HG02981 (cell line): ENCODE results near the gene RBM4.
"Not testable (repeated sequence)": the region's sequence is repeated elsewhere in the genome, so short reads cannot be mapped to it uniquely, and the experiment has no call there.

Source experiments
- ATAC-seq: cut with Tn5 transposase; IDR thresholded peaks from one replicate; pipeline ENCODE4 v1.9.1; 2021; ENCODE audit warnings: mild to moderate bottlenecking, moderate library complexity; ENCODE audit not compliant: unreplicated experiment

RBM4 gene

GRCh38 chr11:66638177-66639065 is at the start of gene RBM4:
RBM4 (plus strand) TSS chr11:66638703; CDS start chr11:66639712, 1,009 bp downstream.
- ATAC-seq = peak; percentile 96

- not testable (repeated sequence) for ATAC-seq
Observed at GRCh38 chr11:66589315-66589714, 49.2 kb upstream of the RBM4 start.

DNA sequence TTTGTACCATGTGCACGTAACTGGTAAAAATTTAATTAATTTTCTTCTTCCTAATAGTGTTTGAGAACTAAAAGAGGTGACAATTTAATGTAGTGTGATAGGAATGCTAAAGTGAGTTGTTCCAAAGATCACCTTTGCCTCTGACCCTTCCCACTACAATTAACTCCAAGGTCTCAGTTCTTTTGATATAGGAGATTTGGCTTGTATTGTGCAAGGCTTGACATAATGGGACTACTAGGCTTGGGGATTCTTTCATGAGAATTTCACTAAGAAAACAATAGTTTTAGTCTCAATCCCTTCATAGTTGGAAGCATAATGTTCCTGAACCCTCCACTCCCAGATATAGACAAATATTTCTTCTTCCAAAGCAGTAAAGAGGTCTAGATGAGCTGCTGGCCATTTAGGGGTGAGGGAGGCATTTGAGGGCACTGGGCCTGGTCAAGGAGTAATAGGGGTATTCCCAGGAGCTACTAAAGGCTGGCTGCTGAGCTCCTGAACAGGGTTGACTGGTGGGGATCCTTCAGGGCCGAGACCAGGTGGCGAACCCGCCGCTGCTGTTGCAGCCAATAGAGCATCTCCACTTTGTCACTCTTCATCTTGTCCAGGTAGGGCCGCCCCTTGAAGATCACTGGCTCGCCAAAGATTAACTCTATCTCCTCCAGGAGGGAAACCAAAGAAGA is 48.4 kb upstream of the RBM4 start:
- ATAC-seq = no peak

DNA sequence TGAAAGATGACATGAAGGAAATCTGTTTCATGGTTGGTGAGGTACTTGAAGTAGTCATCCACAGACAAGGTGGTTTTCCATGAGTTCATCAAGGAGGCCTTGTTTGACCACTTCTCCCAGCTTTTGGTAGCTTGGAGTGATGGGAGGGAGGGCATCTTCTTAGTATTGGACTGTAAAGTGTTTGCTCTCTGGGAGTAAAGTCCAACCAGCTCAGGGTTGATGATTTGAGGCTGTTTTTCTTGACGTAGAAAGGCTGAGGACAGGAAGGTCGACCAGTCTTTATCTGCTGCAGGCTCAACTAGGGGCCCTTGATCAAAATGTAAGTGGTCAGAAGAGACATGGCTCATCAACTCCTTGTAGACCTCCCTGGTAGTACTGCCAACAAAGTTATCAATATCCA is 47.3 kb upstream of the RBM4 start:
- ATAC-seq = no peak

DNA sequence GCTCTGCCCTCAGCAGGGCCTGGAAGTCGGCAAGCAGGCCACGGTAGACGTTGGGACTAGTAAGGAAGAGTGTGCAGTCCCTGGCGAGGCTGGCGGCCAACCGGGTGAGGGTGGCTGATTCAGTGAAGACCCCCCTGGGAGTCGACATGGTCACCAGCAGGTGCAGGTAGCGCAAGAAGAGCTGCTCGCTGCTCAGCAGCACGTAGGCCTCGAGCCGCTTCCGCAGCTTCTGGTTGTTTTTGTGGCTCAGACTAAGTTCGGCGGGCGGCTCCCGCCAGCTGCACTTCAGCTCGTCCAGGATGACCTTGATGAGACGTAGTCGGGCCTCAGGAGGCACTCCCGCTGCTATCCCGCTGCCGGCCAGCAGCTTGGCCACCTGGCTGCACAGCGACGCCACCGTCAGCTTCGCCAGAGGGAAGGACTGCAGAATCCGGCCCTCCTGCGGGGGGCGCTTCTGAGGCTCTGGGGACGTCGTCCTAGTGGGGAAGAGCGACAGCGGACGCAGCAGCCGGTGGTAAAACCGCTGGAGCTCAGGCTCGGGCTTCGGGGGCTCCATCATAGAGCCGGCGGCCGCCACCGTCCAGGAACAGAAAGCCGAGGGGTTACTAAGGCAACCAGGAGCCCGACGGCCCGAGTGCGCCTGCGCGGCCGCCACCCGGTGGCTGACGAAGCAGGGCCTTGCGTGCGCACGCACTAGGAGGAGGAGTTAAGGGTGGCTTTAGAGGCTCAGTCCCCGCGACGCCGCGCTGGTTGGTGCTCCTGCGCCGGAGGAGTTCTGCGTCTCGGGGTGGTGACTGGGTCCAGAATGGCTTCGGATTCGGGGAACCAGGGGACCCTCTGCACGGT is 45.8 kb upstream of the RBM4 start, which contains the start of the genes CCDC87 and CCS:
TSS of gene CCDC87 (minus strand) at position 607 of the 846 bp plus-strand sequence. CDS start at position 559, 48 bp downstream.
TSS of gene CCS (plus strand) at position 729 of the 846 bp plus-strand sequence. CDS start at position 806, 77 bp downstream.
- ATAC-seq = peak; percentile 93

DNA sequence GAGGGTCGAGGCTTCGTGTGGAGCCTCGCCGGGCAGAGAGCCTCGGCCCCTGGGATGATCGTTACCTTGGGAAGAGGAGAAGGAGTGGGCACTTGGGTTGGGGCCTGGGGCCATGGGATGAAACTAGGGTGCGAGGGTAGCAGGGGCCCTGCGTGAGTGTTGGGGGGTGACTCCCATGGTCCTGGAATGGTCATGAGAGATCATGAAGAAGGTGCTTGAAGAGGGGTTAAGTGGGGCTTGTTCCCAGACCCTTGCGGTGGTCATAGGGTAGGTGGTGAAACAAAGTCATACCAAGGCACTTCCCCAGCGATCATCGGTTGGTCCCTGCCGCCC is 45.2 kb upstream of the RBM4 start:
- ATAC-seq = no peak

- ATAC-seq = no peak
Observed at GRCh38 chr11:66593650-66594049, 44.9 kb upstream of the RBM4 start.

GRCh38 chr11:66595245-66595904 is 43.1 kb upstream of the RBM4 start:
- no peak for ATAC-seq

GRCh38 chr11:66598993-66599392 is 39.5 kb upstream of the RBM4 start:
- ATAC-seq = no peak

- no peak for ATAC-seq
Observed at GRCh38 chr11:66600219-66600618, 38.3 kb upstream of the RBM4 start.

- no peak for ATAC-seq
Observed at GRCh38 chr11:66600631-66601233, 37.8 kb upstream of the RBM4 start.

GRCh38 chr11:66603072-66603471 is 35.4 kb upstream of the RBM4 start:
- no peak for ATAC-seq

GRCh38 chr11:66604155-66604554 is 34.3 kb upstream of the RBM4 start:
- no peak for ATAC-seq

GRCh38 chr11:66606608-66607007 is 31.9 kb upstream of the RBM4 start:
- ATAC-seq = not testable (repeated sequence)

- no peak for ATAC-seq
Observed at GRCh38 chr11:66607126-66607834, 31.2 kb upstream of the RBM4 start.

- ATAC-seq = no peak
Observed at GRCh38 chr11:66609721-66610617, 28.5 kb upstream of the RBM4 start.

DNA sequence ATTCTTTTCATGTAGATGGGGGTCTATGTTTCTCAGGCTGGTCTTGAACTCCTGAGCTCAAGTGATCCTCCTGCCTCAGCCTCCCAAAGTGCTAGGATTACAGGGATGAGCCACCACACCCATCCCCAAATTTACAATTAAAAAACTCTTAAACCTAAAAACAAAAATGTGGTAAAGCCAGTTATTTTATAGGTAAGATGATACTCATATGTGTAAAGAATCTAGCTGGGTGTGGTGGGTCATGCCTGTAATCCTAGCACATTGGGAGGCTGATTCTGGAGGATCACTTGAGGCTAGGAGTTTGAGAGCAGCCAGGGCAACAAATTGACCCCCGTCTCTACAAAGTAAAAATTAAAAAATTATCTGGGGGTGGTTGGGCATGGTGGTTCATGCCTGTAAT is 26.0 kb upstream of the RBM4 start:
- ATAC-seq = no peak

DNA sequence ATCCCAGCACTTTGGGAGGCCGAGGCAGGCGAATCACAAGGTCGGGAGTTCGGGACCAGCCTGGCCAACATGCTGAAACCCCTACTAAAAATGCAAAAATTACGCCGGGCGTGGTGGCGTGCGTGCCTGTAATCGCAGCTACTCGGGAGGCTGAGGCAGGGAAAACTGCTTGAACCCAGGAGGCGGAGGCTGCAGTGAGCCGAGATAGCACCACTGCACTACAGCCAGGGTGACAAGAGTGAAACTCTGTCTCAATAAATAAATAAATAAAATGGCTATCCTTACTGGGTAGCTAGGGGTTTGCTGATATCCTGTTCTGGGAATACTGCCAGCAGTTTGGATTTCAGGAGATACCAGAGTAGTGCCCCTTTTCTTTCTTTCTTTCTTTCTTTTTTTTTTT is 24.4 kb upstream of the RBM4 start:
- ATAC-seq = no peak
